AG10803 (cell line): ENCODE results near the gene NSL1.

ENCODE experiments used
- DNase-seq: peaks from one replicate; pipeline ENCODE4 v3.0.0; 2010; ENCODE audit warnings: low read depth
- H3K4me3 ChIP-seq: 2 replicates; pipeline ENCODE4 v1.5.1; 2011; ENCODE audit warnings: mild to moderate bottlenecking, low read length, control low read depth
- CTCF ChIP-seq: conservative IDR thresholded peaks from 2 replicates; pipeline ENCODE4 v1.5.1; 2011; ENCODE audit warnings: mild to moderate bottlenecking, low read length, control low read depth, inconsistent platforms

The NSL1 gene

GRCh38 chr1:212746546-212746945 is 45.0 kb downstream of the NSL1 start:
- no peak for DNase-seq
- no peak overlapping the region for H3K4me3 ChIP-seq
- no peak for TF ChIP-seq CTCF

- no peak for TF ChIP-seq CTCF
- no peak overlapping the region for H3K4me3 ChIP-seq
- no peak for DNase-seq
Measured at GRCh38 chr1:212745303-212745702, 46.3 kb downstream of the NSL1 start.

GRCh38 chr1:212743901-212744475 is 47.6 kb downstream of the NSL1 start:
- TF ChIP-seq CTCF: no peak
- H3K4me3 ChIP-seq: no peak overlapping the region

GRCh38 chr1:212738330-212738729 is 53.2 kb downstream of the NSL1 start:
- no peak for DNase-seq
- H3K4me3 ChIP-seq: no peak overlapping the region
- no peak for TF ChIP-seq CTCF

More at GRCh38 chr1:212743901-212744475, 47.6 kb downstream of the NSL1 start:
- DNase-seq: no peak

GRCh38 chr1:212737559-212737958 is 54.0 kb downstream of the NSL1 start:
- H3K4me3 ChIP-seq: no peak overlapping the region
- no peak for TF ChIP-seq CTCF
- DNase-seq: no peak

- no peak overlapping the region for H3K4me3 ChIP-seq
Measured at GRCh38 chr1:212733109-212733508, 58.5 kb downstream of the NSL1 start.

More at GRCh38 chr1:212733109-212733508, 58.5 kb downstream of the NSL1 start:
- TF ChIP-seq CTCF: no peak
- DNase-seq: no peak
